Smooth muscle cell (in vitro differentiated cells): ENCODE data around the gene TSPAN5. TPM values are rescaled to one million over a fixed set of nuclear protein-coding genes. Genes with fewer than 3 reads are reported as not detected.

Experiments used
- DNase-seq: peaks from one replicate; lab custom pipeline; 2025; ENCODE audit not compliant: unreplicated experiment; lab: John Stamatoyannopoulos, UW
- H2AFZ ChIP-seq: fragments of 200-600 bp; sonication (generic); 2 replicates; pipeline ENCODE4 v1.6.0; 2016; ENCODE audit warnings: antibody characterized with exemption, low read depth, mild to moderate bottlenecking
- H3F3A ChIP-seq: fragments of 200-600 bp; sonication (generic); 2 replicates; pipeline ENCODE4 v1.6.0; 2017; ENCODE audit warnings: antibody characterized with exemption, low read depth
- H3K27ac ChIP-seq: fragments of 200-600 bp; sonication (generic); 2 replicates; pipeline ENCODE4 v1.5.1; 2016; ENCODE audit warnings: low read depth, mild to moderate bottlenecking
- H3K27me3 ChIP-seq: fragments of 200-600 bp; sonication (generic); 2 replicates; pipeline ENCODE4 v1.6.1; 2016; ENCODE audit warnings: low read depth, mild to moderate bottlenecking
- H3K36me3 ChIP-seq: fragments of 200-600 bp; sonication (generic); 2 replicates; pipeline ENCODE4 v1.5.1; 2016; ENCODE audit warnings: low read depth
- H3K4me1 ChIP-seq: fragments of 200-600 bp; sonication (generic); 2 replicates; pipeline ENCODE4 v1.5.1; 2016; ENCODE audit warnings: low read depth
- H3K4me2 ChIP-seq: fragments of 200-600 bp; sonication (generic); 2 replicates; pipeline ENCODE4 v1.6.0; 2016; ENCODE audit warnings: mild to moderate bottlenecking
- H3K4me3 ChIP-seq: fragments of 200-600 bp; sonication (generic); 2 replicates; pipeline ENCODE4 v1.5.1; 2016; ENCODE audit warnings: mild to moderate bottlenecking
- H3K79me2 ChIP-seq: fragments of 200-600 bp; sonication (generic); 2 replicates; pipeline ENCODE4 v1.6.0; 2016; ENCODE audit warnings: low read depth, mild to moderate bottlenecking
- H3K9ac ChIP-seq: fragments of 200-600 bp; sonication (generic); 2 replicates; pipeline ENCODE4 v1.6.0; 2016; ENCODE audit warnings: low read depth
- H3K9me3 ChIP-seq: fragments of 200-600 bp; sonication (generic); replicated peaks from 2 replicates; pipeline ENCODE4 v1.5.1; 2016; ENCODE audit warnings: low read depth
- H4K20me1 ChIP-seq: fragments of 200-600 bp; sonication (generic); 2 replicates; pipeline ENCODE4 v1.6.0; 2016; ENCODE audit warnings: low read depth
- CTCF ChIP-seq: fragments of 200-600 bp; sonication (generic); IDR thresholded peaks from 2 replicates; pipeline ENCODE4 v1.5.1; 2017; ENCODE audit warnings: borderline replicate concordance, mild to moderate bottlenecking, antibody characterized with exemption; ENCODE audit not compliant: insufficient read depth, poor library complexity, severe bottlenecking
- WGBS: methylation state at CpG from one replicate; pipeline ENCODE4 v1.1.7; 2016; ENCODE audit warnings: low lambda C conversion rate; 5-methylcytosine and 5-hydroxymethylcytosine counted together
- polyA plus RNA-seq: library from polyadenylated mRNA; unstranded; fragments of >200 nt; fragmentation: Nextera tagmentation; extraction: Ambion mirVana; gene quantifications from 2 replicates; pipeline ENCODE4 v1.2.1, GENCODE V29; 2016
- total RNA-seq: library from RNA; depleted of rRNA; stranded (reverse); fragments of >200 nt; gene quantifications from 2 replicates; pipeline ENCODE4 v1.2.3, GENCODE V29; 2014

Gene TSPAN5
- total and polyA plus RNA-seq, 2 experiments from 2014 or later = 28.3 to 35.8 TPM

- no peak for DNase-seq
- peaks cover 25% of the 10 kb centered on the region for H3K4me1 ChIP-seq
- peaks cover 99% of the 10 kb centered on the region for H3K79me2 ChIP-seq
- TF ChIP-seq CTCF = no peak
- H3K9ac ChIP-seq = no peak overlapping the region
- H3K4me3 ChIP-seq = no peak overlapping the region
- no peaks in the 10 kb centered on the region for H3K27me3 ChIP-seq
- H3K36me3 ChIP-seq = no peaks in the 10 kb centered on the region
- 96% methylated on average over 3 of the region's 3 CpGs for WGBS
- H3F3A ChIP-seq = peaks cover 5% of the 10 kb centered on the region
- no peak overlapping the region for H2AFZ ChIP-seq
- no peaks in the 10 kb centered on the region for H3K9me3 ChIP-seq
- H3K4me2 ChIP-seq = no peak overlapping the region
- H3K27ac ChIP-seq = no peak overlapping the region
- peaks cover 5% of the 10 kb centered on the region for H4K20me1 ChIP-seq
Measured at GRCh38 chr4:98646422-98646821, 12.0 kb downstream of the TSPAN5 start.

GRCh38 chr4:98645527-98645926 lies 12.9 kb downstream of the TSPAN5 start:
- Histone ChIP-seq H3K4me1 (peaks cover 25% of the 10 kb centered on the region), H3K9me3 (no peaks in the 10 kb centered on the region), H4K20me1 (peaks cover 5% of the 10 kb centered on the region), H3K27ac (no peak overlapping the region), H3K79me2 (peaks cover 99% of the 10 kb centered on the region), H3K9ac (no peak overlapping the region), H3K27me3 (no peaks in the 10 kb centered on the region), H3K4me2 (no peak overlapping the region), H3K36me3 (no peaks in the 10 kb centered on the region), H3K4me3 (no peak overlapping the region), H2AFZ (no peak overlapping the region), H3F3A (peaks cover 5% of the 10 kb centered on the region)
- WGBS = 90% methylated on average over 6 of the region's 6 CpGs
- no peak for DNase-seq
- TF ChIP-seq CTCF = no peak

- TF ChIP-seq CTCF = no peak
- peaks cover 5% of the 10 kb centered on the region for H4K20me1 ChIP-seq
- H3K4me1 ChIP-seq = peaks cover 24% of the 10 kb centered on the region
- peak overlapping the region; percentile 71 for H3K4me2 ChIP-seq
- H3K27ac ChIP-seq = peak overlapping the region; percentile 83
- no peaks in the 10 kb centered on the region for H3K9me3 ChIP-seq
- H3K4me3 ChIP-seq = no peak overlapping the region
- H3K36me3 ChIP-seq = no peaks in the 10 kb centered on the region
- H3K27me3 ChIP-seq = no peaks in the 10 kb centered on the region
- no peak overlapping the region for H2AFZ ChIP-seq
- 94% methylated on average over 2 of the region's 2 CpGs for WGBS
- H3K79me2 ChIP-seq = peaks cover 99% of the 10 kb centered on the region
- no peak for DNase-seq
- H3K9ac ChIP-seq = peak overlapping the region; percentile 22
- peaks cover 5% of the 10 kb centered on the region for H3F3A ChIP-seq
Measured at GRCh38 chr4:98643755-98644154, 14.7 kb downstream of the TSPAN5 start.

GRCh38 chr4:98642991-98643426 lies 15.4 kb downstream of the TSPAN5 start:
- H3K4me2 ChIP-seq = peak overlapping the region; percentile 71

More at GRCh38 chr4:98642991-98643426, 15.4 kb downstream of the TSPAN5 start:
- Histone ChIP-seq H3K27ac (peak overlapping the region; percentile 83), H3K4me1 (peaks cover 19% of the 10 kb centered on the region), H3K27me3 (no peaks in the 10 kb centered on the region), H3K4me3 (no peak overlapping the region), H3K79me2 (peaks cover 99% of the 10 kb centered on the region), H3F3A (peaks cover 5% of the 10 kb centered on the region), H4K20me1 (peaks cover 5% of the 10 kb centered on the region), H2AFZ (peak overlapping the region; percentile 45), H3K9me3 (no peaks in the 10 kb centered on the region), H3K36me3 (no peaks in the 10 kb centered on the region), H3K9ac (peak overlapping the region; percentile 26)
- WGBS = 32% methylated on average over 4 of the region's 4 CpGs
- DNase-seq = no peak
- TF ChIP-seq CTCF = no peak
